Colonic mucosa (tissue), 4 donors: ENCODE data around the gene ADGRD1. TPM values are rescaled to one million over a fixed set of nuclear protein-coding genes. Genes with fewer than 3 reads are reported as not detected.

Experiments
- DNase-seq: peaks from one replicate; pipeline ENCODE4 v3.0.0-alpha.2; 2020
- H3K27ac ChIP-seq: fragments of 200-600 bp; one replicate; pipeline ENCODE4 v1.8.0; 2021
- H3K27me3 ChIP-seq: fragments of 200-600 bp; one replicate; pipeline ENCODE4 v1.8.0; 2021
- H3K36me3 ChIP-seq: fragments of 200-600 bp; one replicate; pipeline ENCODE4 v1.8.0; 2021
- H3K4me1 ChIP-seq: fragments of 200-600 bp; one replicate; pipeline ENCODE4 v1.8.0; 2021; ENCODE audit warnings: mild to moderate bottlenecking
- H3K4me3 ChIP-seq: fragments of 200-600 bp; one replicate; pipeline ENCODE4 v1.8.0; 2021
- H3K9ac ChIP-seq, 2 donors: one replicate each; pipeline ENCODE4 v1.7.0; 2013; ENCODE audit warnings: control low read depth in 2 of 2, low read depth in 2 of 2, low read length in 2 of 2
- H3K9me3 ChIP-seq: fragments of 200-600 bp; one replicate; pipeline ENCODE4 v1.8.0; 2021
- intact Hi-C: fragments of 100-400 bp; cut with DNase I; formaldehyde crosslinking; loops from one replicate; pipeline ENCODE4 v1.14.1; 2022
- total RNA-seq, 2 donors: library from RNA; stranded (reverse); fragmentation: NEBNext Ultra II Directional in 1 of 2; extraction: Animal tissue kit (Norgen Biotek cat#: 25700) in 1 of 2; gene quantifications; one replicate each; pipeline ENCODE4 v1.2.1, GENCODE V29; 2021
- TF ChIP-seq, protein P1 (sequence below): fragments of 200-600 bp; IDR thresholded peaks from one replicate; pipeline ENCODE4 v1.8.0; 2022; ENCODE audit warnings: antibody characterized with exemption, mild to moderate bottlenecking
- donor health status: healthy.
- donor health status: DM: no; HTN: no; CAD: no.
- donor health status: DM: no; HTN: no; CAD: no.

The ADGRD1 gene
- total RNA-seq, 2 donors from 2014 or later = 3.5 to 3.6 TPM

DNA sequence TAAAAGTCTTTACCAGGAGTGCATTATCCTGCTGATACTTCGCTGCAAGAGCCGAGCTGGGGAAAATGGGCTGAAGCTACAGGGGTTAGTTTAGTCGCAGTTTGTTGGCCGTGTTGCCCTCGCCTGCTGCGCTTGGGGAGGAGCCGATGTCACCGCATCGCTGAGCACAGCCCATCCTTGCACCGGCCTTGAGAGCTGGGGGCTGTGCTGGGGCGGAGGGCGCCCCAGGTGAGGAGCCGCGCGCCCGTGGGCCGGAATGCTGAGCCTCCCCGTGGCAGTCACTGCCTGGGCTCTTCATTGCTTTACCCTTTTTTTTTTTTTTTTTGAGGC is 50.0 kb downstream of the ADGRD1 start:
- intact Hi-C loops = no loop called here
- H3K36me3 ChIP-seq = no peaks in the 10 kb centered on the region
- no peak for DNase-seq
- no peak overlapping the region for H3K9ac ChIP-seq
- H3K9me3 ChIP-seq = no peaks in the 10 kb centered on the region
- H3K27ac ChIP-seq = no peak overlapping the region
- TF ChIP-seq, protein P1, sequence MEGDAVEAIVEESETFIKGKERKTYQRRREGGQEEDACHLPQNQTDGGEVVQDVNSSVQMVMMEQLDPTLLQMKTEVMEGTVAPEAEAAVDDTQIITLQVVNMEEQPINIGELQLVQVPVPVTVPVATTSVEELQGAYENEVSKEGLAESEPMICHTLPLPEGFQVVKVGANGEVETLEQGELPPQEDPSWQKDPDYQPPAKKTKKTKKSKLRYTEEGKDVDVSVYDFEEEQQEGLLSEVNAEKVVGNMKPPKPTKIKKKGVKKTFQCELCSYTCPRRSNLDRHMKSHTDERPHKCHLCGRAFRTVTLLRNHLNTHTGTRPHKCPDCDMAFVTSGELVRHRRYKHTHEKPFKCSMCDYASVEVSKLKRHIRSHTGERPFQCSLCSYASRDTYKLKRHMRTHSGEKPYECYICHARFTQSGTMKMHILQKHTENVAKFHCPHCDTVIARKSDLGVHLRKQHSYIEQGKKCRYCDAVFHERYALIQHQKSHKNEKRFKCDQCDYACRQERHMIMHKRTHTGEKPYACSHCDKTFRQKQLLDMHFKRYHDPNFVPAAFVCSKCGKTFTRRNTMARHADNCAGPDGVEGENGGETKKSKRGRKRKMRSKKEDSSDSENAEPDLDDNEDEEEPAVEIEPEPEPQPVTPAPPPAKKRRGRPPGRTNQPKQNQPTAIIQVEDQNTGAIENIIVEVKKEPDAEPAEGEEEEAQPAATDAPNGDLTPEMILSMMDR = no peak
- H3K4me1 ChIP-seq = no peaks in the 10 kb centered on the region
- no peaks in the 10 kb centered on the region for H3K27me3 ChIP-seq
- H3K4me3 ChIP-seq = no peak overlapping the region

DNA sequence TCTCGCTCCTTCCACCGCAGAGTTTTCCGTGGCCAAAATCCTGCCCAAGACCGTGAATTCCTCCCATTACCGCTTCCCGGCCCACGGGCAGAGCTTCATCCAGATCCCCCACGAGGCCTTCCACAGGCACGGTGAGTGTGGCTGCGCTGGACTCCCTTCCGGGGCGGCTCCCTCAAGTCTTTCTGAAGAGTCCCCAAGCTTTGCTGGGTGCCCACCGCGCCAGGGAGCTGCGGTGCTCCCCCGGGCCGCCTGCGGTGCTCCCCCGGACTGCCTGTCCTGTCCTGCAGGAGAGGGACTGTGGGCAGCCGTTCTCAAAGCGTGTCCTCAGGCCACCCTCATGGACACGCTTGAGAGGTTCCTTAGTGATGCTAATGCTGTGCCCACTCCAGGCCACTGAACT is 50.5 kb downstream of the ADGRD1 start:
- Histone ChIP-seq H3K27me3 (no peaks in the 10 kb centered on the region), H3K4me3 (no peak overlapping the region), H3K9ac (no peak overlapping the region), H3K27ac (no peak overlapping the region), H3K4me1 (no peaks in the 10 kb centered on the region), H3K9me3 (no peaks in the 10 kb centered on the region), H3K36me3 (no peaks in the 10 kb centered on the region)
- DNase-seq = no peak
- intact Hi-C loops = no loop called here
- TF ChIP-seq, protein P1 = no peak

DNA sequence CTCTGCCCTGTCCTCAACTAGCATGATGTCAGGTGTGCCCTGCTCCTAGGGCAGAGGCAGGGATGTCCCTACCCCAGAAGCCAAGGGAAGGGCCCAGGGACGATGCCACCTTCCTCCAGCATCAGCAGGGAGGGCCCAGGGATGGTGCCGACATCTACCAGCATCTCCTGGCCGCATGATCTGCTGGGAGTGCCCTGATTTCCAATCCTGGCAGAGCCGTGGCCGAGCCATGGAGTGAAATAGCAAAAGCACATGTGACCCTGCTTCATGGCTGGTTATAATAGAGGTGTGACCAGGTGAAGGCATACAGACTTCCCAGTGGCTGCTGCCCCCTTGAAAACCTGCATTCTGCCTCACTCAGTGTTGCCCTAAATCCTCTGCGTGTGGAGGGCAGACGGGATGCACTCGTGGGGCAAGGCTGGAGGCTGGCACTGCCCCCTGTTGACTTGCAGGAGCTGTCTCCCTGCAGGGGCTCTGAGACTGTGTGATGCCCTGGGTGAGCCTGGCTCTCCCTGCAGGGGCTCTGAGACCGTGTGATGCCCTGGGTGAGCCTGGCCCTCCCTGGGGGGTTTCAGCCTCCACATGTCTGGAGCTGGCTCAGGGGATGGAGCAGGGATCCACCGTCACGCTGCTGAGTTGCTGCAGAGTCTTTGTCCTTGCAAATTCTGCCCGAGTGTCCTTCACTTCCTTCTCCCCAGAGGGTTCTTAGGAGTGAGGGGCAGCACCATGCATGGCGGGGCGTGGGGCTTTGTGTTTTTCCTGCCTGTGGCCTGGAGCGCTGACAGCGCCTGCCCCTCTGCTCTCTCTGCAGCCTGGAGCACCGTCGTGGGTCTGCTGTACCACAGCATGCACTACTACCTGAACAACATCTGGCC is 51.7 kb downstream of the ADGRD1 start:
- no peak for DNase-seq
- no peaks in the 10 kb centered on the region for H3K36me3 ChIP-seq
- H3K27ac ChIP-seq = no peak overlapping the region
- no peaks in the 10 kb centered on the region for H3K27me3 ChIP-seq
- intact Hi-C loops = no loop called here
- TF ChIP-seq, protein P1 = no peak
- no peaks in the 10 kb centered on the region for H3K9me3 ChIP-seq
- H3K4me3 ChIP-seq = no peak overlapping the region
- H3K9ac ChIP-seq = no peak overlapping the region
- no peaks in the 10 kb centered on the region for H3K4me1 ChIP-seq

DNA sequence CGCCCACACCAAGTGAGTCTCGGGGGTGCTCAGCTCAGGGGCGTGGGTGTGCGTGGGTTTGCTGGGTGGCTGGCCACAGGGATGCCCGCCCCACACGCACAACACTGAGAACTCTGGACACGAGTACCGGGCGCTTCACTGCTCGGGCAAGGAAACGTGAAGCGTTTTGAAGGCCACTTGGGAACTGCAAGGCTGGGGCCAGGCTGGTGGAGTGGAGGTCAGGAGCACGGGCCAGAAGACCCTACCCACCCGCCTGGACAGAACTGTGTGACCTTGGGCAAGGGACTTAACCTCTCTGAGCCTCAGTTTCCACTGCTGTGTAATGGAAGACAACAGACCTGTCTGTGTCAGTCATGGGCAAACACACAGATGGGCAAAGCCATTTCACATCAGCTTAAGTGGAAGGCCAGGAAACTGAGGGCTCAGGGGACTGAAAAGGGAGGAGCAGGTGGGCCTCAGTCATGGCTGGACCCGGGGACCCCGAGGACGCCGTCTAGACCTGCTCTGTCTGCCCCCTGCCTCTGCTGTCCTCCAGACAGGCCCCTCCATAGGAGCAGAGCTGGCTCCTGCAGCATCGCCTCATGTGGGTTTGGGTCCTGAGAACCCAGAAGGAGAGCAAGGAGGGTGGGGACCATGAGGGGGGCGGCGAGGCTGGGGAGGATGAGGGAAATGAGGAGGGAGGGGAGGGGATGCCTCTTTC is 52.5 kb downstream of the ADGRD1 start:
- no peak overlapping the region for H3K27ac ChIP-seq
- TF ChIP-seq, protein P1 = no peak
- intact Hi-C loops = no loop called here
- no peaks in the 10 kb centered on the region for H3K4me1 ChIP-seq
- no peaks in the 10 kb centered on the region for H3K36me3 ChIP-seq
- no peak for DNase-seq
- H3K9me3 ChIP-seq = no peaks in the 10 kb centered on the region
- H3K27me3 ChIP-seq = no peaks in the 10 kb centered on the region
- no peak overlapping the region for H3K4me3 ChIP-seq
- H3K9ac ChIP-seq = no peak overlapping the region

DNA sequence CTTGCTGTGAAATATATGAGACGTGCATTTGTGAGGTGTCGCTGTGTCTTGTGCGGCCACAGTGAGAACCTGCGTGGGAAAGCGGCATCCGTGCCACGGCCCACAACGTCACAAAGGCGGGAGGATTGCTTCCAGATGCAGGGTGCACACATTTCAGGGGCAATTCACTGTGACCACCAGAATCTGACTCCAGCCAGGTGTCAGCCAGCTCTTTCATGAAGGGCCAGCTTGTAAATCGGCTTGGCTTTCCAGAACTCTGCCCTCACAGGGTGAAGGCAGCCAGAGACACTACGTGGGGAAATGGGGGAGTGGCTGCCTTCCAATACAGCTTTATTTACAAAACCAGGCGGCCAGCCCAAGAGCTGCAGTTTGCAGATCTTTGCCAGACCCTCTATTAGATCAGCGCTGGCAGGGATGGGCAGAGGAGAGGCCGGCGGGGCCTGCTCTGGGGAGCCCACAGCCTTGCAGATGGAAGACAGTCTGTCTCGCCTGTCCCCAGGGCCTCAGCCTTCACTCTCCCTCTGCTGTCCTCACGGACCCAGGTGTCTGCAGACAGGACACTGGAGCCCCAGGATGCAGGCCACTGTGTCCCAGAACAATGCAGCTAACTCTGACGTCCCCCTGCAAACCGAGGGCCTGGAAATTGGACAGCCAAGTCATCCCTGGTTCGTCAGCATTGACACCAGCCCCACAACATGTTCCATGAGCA is 53.5 kb downstream of the ADGRD1 start:
- Histone ChIP-seq H3K27me3 (no peaks in the 10 kb centered on the region), H3K9me3 (no peaks in the 10 kb centered on the region), H3K27ac (no peak overlapping the region), H3K4me3 (no peak overlapping the region), H3K9ac (no peak overlapping the region), H3K36me3 (no peaks in the 10 kb centered on the region), H3K4me1 (no peaks in the 10 kb centered on the region)
- peak; percentile 32 for DNase-seq
- intact Hi-C loops = no loop called here
- TF ChIP-seq, protein P1 = no peak
